ENCODE data around the gene PRSS33.

The PRSS33 gene, protein sequence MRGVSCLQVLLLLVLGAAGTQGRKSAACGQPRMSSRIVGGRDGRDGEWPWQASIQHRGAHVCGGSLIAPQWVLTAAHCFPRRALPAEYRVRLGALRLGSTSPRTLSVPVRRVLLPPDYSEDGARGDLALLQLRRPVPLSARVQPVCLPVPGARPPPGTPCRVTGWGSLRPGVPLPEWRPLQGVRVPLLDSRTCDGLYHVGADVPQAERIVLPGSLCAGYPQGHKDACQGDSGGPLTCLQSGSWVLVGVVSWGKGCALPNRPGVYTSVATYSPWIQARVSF

DNA sequence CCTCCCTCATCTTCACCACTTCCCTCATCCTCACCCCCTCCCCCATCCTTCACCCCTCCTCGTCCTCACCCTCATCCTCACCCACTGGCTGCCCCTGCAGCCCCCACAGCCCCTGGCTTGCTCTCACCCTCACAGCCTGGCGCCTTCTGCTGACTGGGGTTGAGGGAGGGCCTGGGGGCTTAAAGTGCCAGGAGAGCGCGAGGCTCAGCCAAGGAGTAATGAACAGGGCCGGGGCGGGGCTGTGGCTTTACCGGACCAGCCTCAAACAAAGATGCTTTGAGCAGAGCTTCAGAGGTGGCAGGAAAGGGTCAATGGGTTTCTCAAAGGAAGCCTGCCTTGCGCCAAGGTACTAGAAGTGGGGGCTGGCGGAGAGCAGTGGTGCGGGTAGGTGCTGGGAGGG is at the start of gene PRSS33:
Gene PRSS33 (minus strand): TSS at position 155 of the 400 bp plus-strand sequence. CDS start 1,013 bp downstream, outside the sequence.
- no peak for DNase-seq

DNA sequence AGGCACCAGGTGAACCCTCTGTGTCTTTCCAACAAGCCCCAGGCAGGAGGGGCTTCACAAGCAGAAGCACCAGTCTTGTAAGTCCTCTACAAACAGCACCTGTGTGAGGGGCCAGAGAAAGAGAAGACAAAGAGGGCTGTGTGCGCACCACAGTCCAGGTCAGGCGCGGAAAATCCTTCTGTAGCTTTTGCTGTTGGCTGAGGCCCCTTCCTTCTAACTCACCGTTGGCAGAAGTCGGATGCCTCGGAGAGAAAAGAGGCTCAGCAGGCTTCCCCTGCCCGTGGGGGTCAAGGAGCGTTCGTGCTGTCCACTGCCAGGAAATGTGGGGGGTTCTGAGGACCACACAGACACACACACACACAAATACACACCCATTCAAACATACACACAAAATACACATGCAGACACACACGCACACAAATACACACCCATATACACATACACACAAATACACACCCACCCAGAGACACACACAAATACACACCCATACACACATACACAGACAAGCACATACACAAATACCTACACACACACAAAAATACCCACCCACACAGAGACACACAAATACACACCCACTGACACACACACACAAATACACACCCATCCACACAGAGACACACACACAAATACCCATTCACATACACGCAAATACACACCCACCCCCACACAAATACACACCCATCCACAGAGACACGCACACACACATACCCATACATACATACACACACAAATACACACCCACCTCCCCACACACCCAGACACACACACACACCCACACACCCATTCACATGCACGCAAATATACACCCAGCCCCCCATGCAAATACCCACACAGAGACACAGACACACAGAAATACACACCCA is 49.5 kb upstream of the PRSS33 start:
- no peak for DNase-seq

DNA sequence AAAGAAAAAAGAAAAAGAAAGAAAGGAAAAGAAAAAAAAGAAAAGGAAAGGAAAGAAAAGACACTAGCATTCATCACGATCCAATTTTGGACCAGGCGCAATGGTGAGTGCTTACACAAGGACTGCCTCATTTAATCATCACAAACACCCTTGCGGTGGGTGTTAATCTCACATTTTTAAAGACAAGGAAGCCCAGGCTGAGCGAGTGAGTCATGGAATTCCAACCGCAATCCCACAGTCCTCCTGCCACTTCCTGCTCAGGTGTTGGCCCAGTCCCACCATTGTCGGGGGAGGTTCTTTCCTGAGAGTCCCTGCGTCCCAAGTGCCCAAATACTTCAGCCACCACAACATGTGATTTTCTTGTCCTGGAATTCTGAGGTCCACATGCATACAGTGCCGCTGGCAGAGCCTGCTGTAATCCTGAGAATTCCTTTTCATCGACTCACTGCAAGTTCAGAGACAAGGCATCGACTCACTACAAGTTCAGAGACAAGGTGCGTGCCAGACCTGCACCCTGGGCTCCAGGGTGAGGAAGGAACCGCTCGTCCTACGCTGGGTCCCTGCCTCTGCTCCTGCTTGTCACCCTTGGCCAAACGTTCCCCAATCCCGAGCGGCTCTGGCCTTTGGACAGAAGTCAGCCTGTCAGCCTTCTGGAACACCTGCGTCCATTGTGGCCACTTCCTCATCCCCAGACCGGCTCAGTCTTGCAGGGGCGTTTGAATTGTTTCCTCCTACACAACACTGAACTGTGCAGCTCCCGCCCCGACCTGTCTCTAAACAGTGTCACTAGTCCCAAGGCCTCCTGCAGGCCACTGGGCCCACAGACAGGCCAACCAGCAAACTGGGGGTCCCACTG is 48.5 kb upstream of the PRSS33 start:
- DNase-seq: no peak

DNA sequence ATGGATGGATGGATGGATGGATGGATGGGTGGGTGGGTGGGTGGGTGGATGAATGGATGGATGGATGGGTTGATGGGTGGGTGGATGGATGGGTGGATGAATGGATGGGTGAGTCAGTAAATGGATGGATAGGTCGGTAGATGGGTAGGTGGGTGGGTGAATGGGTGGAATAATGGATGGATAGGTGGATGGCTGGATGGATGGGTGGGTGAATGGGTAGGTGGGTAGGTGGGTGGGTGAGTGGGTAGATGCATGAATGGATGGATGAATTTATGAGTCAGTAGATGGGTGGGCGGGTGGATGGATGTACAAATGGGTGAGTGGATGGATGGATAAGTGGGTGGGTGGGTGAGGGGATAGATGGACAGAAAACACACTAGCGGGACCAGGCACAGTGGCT is 47.6 kb upstream of the PRSS33 start:
- no peak for DNase-seq

DNA sequence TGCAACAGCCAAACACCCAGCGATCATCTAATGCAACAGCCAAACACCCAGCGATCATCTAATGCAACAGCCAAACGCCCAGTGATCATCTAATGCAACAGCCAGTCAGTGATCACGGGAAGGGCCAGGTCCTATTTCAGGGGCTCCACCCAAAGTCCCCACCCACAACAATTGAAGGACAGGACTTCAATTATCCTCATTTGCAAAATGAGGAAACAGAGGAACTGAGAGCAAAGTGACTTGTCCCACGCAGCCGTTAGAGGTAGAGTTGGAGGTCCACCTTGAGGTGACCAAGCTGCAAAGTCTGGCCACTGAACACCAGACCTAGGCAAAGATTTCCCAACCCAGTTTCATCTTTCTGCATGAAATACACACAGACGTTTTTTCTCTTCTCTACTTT is 46.4 kb upstream of the PRSS33 start:
- DNase-seq: no peak

DNA sequence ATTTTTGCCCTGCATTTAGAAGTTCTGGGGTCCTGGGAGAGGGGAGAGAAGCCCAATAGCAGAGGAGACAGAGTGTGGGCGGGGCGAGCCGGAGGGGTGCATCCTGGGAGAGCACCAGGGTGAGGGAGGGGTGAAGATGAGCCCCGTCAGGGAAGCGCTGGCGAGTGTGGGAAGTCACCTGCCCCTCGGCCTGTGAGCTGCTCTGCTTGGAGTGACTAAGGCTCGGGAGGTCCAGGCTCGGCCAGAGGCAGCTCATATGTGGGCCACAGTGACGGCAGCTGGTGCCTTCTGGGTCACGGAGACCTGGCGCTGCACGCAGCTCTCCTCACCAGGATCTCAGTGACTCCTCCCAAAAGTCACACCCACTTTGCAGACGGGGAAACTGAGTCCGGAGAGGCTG is 43.8 kb upstream of the PRSS33 start:
- no peak for DNase-seq

DNA sequence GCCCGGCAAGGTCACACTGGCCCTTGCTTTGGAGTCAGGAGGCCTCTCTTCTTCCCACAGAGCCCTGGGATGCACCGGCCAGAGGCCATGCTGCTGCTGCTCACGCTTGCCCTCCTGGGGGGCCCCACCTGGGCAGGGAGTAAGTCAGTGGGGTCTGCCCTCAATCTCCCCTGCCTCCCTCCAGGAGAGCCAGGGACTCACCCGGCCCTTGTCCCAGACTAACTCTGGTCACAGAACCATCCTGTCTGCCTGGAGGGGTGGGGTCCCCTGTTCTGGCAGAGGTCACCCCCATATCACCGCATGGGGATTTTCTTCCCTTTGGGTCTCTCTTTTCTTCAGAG is 43.0 kb upstream of the PRSS33 start:
- DNase-seq: no peak

DNA sequence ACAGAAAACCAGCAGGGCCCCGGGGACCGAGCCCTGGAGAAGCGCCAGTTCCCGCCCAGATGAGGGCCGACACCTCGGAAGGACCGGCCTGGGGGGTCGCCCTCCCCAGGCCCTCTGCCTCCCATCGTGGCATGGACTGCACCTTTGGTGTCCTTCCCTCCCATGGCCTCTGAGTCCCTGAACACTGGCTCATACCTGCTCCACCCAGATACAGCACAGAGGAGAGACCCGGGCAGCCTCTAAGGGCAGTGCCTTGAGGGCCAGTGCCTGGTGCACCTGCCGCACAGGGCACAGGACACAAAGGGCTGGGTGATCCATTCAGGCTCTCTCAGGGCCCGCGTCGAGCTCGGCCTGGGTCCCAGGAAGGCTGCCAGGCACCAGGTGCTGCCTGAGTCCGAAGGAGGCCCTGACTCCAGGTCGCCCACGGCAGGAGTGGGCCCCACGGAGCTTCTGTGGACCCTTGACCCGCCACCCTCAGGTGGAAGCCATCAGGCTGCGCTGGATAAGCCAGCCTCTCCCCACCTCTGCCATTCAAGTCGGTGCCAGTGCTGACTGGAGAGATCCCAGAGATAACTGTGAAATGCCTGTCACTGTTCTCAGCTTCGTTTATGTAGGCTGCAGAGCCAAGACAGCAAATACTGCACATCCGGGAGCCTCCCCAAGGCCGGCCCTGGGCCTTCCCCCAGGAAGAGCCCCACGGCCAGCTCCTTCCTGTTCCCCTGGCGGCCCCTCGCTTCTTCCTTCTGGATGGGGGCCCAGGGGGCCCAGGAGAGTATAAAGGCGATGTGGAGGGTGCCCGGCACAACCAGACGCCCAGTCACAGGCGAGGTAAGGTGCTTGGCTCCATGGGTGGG is 42.4 kb upstream of the PRSS33 start, which contains the start of gene ZG16B:
Gene ZG16B (plus strand): TSS at position 803 of the 854 bp plus-strand sequence. CDS start 139 bp downstream, outside the sequence.
- DNase-seq: no peak

DNA sequence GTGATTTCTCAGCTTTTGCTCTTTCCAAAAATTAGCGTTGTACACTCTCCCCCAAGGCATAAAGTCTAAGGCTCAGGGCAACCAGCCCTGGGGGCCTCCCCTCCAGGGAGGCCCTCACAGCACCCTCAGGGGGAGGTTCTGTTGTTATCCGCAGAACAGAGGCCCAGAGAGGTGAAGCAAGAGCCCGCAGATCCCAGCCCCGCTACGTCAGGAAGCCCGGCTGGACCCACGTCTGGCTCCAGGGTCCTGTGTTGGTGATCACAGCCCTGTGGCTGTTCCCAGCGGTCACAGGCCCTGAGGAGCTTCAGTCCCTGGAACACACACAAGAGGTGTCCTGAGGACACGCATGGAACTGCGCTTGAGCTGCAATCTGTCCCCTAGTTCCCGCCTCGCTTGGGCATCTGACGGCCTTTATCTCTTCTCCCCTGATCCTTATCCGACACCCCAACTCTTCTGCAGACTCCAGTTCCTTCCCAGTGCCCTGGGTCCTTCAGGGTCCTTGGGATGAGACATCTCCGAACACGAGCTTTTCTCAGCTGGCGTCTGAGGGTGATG is 41.6 kb upstream of the PRSS33 start:
- DNase-seq: no peak

DNA sequence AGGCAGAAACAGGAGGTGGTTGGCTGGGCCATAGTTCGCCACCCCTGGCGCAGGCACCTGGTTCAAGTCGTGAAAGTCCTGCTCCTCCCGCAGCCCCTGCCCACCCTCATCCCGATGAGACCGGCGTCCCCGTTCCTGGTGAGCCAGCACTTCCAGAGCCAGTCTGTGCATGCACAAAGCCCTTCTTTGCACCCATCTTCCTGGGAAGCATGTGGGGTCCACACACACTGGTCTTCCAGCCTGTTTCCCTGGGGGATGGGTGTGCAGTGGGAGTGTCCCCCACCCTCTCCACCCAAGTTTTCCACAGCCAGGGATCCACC is 41.1 kb upstream of the PRSS33 start:
- DNase-seq: no peak

DNA sequence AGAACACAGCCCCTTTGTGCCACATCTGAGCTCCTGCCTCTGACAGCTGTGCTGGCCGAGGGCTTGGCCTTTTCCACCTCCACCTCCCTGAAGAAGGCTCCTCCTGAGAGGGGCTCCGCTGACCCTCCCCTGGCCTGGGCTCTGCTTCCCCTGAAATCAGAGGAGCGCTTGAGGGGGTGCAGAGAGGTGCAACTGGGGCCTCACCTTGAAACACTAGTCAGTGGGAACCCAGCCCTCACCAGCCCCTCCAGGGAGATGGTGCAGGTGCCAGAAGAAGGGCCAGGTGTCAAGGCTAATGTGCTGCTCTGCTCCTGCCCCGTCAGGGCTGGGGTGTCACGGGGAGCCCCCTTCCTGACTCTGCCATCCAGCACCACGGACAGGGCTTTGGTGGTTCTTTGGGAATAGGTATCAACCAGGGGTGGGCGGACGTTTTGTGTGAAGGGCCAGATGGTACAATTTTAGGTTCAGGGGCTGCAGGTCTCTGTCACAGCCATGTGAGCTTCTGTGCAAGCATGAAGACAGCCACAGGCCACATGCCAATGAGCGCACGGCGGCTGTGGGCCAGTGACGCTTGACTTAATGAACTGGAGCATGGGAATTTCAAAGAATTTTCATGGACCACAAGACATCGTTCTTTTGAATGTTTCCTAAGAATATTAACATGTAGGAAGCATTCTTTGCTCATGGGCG is 40.6 kb upstream of the PRSS33 start:
- no peak for DNase-seq

DNA sequence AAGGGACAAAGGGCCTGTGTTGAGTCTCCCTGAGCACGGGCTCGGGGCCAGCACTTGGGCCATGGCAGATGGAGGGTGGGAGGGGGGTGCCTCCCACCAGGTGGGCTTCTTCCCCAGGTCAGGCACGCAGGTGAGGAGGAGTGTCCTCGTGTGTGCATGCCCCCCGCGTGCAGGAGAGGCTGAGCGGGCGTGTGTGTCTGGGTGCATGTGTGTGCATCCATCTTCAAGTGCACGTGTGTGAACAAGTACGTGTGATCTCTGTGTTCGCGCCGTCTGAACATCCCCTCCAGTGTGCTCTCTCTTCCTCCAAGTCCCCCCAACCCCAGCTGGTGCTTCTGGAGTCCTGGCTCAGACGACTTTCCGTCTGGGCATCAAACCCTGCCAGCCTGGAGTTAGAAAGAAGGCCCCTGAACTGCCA is 40.0 kb upstream of the PRSS33 start:
- no peak for DNase-seq

DNA sequence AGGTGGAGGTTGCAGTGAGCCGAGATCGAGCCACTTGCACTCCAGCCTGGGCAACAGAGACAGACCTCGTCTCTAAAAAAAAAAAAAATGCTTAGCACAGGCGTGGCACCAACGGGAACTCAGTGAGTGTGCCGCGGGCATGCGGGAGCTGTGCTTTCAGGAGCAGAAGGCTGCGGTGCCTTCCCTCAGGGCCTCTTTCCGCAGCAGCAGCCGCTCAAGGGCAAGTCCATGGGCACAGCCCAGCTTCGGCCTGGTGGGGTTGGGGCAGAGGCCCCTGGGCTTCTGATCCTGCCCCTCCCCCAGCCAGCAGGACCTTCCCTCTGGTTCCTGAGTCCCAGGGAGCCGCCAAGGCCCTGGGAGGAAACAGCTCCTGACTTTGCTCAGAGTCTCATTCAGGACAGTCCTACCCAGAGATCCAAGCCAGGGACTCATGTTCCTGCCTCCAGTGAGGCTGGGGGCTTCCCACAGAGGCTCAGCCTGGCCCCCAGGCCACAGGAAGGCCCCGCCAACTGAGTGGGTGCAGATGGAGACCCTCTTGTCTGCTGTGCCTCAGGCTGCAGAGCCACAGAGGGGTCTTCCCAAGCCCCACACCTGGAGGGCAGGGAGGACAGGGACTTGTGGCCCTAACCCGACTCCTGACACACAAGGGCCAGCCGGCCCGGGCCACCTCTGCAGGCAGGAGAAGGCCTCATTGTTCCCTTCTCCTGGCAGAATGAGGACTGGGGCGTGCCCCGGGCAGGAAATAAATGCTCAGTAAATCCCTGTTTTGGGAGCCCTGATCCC is 39.4 kb upstream of the PRSS33 start:
- no peak for DNase-seq

DNA sequence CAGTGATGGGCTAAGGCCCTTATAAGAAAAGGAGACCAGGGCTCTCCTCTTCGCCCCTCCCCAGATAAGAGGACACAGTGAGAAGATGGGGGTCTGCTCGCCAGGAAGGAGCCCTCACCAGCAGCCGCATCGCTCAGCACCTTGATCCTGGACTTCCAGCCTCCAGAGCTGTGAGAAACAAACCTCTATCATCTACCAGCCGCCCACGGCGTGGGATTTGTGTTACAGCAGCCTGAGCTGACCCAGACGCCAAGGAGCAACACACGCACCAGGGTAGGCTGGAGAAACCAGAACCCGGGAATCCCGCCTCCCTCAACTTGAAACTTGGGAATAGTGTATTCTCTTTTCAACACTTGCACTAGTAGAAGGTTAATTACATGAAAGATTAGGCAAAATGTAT is 38.5 kb upstream of the PRSS33 start:
- DNase-seq: no peak

DNA sequence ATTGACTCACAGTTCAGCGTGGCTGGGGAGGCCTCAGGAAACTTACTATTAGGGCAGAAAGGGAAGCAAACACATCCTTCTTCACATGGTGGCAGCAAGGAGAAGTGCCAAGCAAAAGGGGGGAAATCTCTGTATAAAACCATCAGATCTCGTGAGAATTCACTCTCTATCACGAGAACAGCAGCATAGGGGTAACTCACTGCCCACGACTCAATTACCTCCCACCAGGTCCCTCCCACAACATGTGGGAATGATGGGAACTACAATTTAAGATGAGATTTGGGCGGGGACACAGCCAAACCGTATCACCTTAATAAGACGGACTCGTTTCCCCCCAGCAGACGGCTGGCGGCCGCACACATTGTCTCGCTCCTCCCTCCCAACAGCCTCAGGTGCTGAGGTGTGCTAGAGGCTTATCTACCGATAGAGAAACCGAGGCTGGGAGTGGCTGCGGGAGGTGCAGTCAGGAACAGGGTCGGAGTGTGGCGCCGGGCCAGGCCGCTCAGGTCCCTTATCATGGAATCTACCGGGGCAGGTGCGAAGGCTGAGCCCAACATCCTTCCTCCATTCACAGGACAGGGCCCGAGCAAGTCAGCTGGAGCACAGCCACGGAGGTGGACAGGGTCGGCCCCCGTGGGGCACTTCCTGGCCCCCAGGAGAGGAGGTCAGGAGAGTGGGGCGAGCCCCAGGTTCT is 37.8 kb upstream of the PRSS33 start:
- no peak for DNase-seq

DNA sequence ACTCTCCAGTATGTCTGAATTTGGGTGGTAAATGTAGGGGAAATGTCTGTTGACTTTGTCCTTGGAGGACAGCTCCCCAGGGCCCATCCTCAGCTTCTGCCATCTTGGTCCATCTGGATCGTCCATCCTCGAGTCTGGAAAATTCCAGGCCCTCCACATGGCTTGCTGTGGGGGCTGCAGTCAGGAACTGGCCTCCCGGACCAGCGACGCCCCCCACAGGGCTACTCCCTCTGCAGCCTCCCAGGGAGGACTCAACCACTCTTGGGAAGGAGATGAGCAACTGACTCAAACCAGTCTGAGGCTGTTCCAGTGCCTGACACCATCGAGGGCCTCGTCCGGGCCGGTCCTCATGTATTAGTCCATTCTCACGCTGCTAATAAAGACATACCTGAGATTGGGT is 37.3 kb upstream of the PRSS33 start:
- DNase-seq: no peak

DNA sequence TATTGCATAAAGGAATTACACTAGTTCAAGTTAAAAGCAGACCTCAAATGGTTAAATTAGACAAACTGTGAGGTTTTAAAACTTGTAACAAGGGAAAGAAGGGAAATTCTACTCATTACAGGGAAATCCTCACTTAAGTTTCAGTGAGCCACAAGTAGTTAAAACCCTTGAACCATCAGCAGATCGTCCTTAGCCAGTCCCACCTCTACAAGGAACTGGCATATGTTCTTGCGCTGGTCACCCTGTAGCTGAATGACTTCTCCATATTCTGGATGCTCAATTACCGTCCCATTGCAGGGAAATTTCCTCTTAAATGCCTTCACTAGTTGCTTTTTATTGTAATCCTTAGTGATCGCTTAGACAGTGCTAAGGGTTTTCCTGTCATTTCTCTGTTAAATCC is 35.1 kb upstream of the PRSS33 start:
- DNase-seq: no peak

DNA sequence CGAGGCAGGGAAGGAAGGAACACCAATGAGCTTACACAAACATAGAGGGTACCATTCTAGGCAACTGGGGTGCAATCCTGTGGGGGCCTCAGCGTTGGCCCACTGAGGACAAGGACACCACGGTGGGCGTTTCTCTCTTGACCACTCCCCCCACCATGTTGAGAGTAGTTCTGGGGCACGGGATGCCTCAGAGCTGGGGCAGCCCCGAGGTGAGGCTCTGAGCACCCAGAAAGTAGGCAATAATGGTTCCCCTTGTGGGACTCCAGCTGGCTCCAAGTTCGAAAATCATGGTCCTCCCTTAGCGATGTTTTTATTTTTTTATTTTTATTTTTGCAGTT is 34.8 kb upstream of the PRSS33 start:
- no peak for DNase-seq

DNA sequence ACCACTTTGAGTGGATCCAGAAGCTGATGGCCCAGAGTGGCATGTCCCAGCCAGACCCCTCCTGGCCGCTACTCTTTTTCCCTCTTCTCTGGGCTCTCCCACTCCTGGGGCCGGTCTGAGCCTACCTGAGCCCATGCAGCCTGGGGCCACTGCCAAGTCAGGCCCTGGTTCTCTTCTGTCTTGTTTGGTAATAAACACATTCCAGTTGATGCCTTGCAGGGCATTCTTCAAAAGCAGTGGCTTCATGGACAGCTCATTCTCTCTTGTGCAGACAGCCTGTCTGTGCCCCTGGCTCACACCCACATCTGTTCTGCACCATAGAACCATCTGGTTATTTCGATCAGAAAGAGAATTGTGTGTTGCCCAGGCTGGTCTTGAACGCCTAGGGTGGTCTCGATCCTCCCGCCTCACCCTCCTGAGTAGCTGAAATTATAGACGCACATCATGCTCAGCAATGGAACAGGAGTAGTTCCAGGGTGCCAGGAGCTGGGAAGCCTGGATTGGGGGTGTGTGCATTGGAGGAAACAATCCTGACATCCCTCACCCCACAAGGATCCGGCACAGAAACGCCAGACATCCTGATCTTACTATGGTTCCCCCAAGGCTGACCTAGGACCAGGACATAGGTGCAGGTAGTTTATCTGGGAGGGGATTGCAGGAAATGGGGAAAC is 34.3 kb upstream of the PRSS33 start:
- no peak for DNase-seq
